Activated T-helper 1 cell treated with anti-CD3 and anti-CD28 coated beads, Interleukin-2, amount 50 U/mL, for 16 hours (primary cell): Measurements from ENCODE around the gene GSS.
"Not testable (repeated sequence)": the region's sequence is repeated elsewhere in the genome, so short reads cannot be mapped to it uniquely, and the experiment has no call there.

Source experiments
- DNase-seq, 2 donors: peaks; one replicate each; pipeline ENCODE4 v3.0.0-alpha.2; 2020; ENCODE audit warnings: low read depth in 1 of 2, low spot score in 1 of 2

GSS gene

DNA sequence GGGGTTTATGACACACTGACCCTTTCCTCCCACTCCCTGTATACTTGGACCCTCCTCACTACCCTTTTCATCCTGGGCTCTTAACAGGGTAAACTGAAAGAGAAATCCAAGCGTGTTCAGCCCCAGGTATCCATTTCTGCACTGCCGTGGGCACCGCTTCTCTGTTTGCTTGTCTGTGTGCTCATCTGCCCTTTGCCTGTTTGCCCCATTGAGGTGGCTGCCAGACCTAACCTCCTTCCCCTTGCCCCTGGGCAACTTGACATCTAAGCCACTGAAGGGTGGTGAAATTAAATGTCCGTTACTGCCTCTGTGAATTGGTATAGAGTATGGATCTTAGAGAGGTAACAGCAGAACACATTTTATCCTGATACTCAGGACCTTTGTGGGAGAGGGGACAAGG, 40.5 kb downstream of the GSS start:
- DNase-seq: no peak

DNA sequence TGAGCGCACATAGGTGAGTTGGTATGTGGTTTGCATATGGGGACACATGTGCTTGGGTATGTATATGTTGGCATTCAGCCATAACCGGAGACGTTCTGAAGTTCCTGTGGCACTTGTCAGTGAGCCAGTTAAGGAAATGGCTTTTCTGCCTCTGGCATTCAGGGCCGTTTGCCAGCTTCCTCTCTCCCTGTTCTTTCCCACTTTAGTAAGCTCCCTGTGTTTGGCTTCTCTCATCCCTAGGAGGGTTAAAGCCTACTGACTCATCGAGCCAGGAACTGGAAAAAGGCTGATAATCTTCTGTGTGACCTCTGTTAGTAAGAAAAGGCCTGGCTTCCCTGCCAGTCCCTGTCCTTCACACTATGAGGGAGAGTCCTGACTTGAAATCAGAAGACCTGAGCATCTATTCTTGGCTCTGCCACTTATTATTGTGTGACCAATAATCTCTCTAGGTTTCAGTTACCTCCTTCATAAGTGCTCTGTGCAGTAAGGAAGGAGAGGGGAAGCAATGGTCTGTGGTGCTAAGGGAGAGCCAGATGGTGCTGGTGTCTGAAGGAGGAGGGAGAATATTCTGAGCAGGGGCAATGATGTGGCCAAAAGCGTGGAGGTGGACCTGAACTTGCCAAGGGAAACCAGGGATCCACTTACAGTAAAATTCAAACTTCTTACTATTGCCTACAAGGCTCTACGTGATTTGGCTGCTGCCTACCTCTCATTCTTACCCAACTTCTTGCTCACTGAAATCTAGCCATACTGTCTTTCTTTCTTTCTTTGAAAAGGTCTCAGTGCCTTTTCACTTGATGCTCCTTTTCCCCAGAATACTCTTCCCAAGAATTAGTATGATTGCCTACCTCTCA, 47.8 kb downstream of the GSS start:
- DNase-seq: no peak

- no peak for DNase-seq
Observed at GRCh38 chr20:34904202-34904621, 51.4 kb downstream of the GSS start.

DNA sequence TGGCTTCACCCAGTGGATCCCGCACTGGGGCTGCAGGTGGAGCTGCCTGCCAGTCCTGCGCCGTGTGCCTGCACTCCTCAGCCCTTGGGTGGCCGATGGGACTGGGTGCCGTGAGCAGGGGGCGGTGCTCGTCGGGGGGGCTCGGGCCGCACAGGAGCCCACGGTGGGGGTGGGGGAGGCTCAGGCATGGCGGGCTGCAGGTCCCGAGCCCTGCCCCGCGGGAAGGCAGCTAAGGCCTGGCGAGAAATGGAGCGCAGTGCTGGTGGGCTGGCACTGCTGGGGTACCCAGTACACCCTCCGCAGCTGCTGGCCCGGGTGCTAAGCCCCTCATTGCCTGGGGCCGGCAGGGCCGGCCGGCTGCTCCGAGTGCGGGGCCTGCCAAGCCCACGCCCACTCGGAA, 56.9 kb downstream of the GSS start:
- not testable (repeated sequence) for DNase-seq

- DNase-seq: not testable (repeated sequence)
Observed at GRCh38 chr20:34898129-34898528, 57.5 kb downstream of the GSS start.

DNA sequence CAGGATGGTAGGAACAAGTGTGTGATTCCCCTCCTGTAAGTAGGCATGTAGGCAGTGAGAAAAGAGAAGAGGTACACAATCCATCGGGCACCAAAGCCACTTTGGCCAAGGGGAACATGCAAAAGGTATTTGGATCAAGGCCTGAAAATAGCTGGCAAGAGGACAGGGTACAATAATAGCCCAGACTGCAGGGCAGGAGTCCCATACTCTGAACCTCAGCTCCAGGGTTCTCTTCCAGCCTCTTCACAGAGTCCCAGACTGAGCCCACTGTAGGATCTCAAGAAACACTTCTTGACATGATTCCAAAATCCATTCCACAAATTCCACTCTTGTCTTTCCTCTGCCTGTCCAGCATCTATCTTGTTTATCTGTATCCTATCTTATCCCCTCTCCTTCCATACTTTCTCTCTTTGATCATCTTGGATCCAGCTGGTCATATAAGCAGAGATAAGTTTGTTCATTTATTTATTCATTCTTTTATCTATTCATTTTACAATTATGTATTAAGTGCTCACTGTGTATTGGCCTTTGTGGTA, 59.5 kb downstream of the GSS start:
- no peak for DNase-seq

- DNase-seq: no peak
Observed at GRCh38 chr20:34895465-34895864, 60.1 kb downstream of the GSS start.

GRCh38 chr20:34894723-34895122, 60.9 kb downstream of the GSS start:
- no peak for DNase-seq

- DNase-seq: no peak
Observed at GRCh38 chr20:34892671-34893070, 62.9 kb downstream of the GSS start.

- no peak for DNase-seq
Observed at GRCh38 chr20:34891166-34892062, 64.2 kb downstream of the GSS start.

- DNase-seq: no peak
Observed at GRCh38 chr20:34888468-34888867, 67.1 kb downstream of the GSS start.

DNA sequence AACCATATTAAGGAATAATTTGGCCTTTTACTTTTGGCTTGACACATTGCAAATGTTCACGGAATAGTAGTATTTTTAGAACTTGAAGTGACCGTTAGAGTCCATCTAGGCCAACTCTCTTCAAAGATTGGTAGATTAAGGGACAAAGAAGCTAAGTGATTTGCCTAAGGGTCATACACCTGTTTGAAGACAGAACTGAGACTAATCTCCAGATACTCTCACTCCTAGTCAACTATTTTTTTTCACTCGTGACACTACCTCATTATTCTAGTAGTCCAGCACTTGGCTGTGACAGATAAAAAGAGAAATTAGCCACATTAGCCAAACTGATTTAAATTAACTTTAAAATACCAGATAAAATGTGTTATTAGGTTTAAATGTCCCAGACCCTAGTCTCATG, 68.6 kb downstream of the GSS start:
- no peak for DNase-seq

- no peak for DNase-seq
Observed at GRCh38 chr20:34886122-34886521, 69.5 kb downstream of the GSS start.

- DNase-seq: no peak
Observed at GRCh38 chr20:34884260-34884659, 71.3 kb downstream of the GSS start.

DNA sequence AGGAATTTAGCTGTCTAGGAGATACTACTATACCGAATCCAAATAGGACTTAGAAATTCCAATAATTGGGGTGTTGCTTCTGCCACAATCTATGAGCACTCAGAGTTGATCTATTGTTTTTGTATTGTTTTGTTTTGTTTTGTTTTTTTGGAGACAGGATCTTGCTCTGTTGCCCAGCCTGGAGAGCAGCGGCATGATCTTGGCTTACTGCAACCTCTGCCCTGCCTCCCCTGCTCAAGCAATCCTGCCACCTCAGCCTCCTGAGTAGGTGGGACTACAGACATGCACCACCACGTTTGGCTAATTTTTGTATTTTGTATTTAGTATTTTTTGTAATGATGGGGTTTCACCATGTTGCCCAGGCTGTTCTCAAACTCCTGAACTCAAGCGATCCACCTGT, 71.8 kb downstream of the GSS start:
- DNase-seq: no peak

DNA sequence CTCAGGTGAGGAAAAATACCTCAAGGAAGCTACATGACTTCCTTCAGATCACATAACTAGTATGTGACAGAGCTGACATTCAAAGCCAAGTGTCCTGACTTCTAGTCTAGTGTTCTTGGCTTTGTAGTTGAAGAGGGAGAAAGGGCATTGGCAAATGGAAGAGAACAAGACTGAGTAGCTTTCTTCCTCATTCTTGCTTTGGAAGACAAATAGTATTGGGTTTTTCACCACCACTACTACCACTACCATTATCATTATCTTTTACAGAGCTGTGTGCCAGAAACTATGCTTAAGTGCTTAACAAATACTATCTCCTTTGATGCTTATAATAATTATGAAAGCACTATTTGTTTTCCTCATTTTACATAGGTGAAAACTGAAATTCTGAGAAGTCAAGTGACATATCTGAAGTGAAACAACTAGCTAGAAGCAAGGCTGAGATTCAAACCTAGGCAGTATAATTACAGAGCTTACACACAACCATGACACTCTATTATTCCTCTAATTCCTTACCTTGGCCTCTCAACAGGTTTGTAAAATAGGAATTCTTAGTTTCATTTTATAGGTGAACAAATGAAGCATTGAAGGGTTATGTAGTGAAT, 72.4 kb downstream of the GSS start:
- DNase-seq: no peak

GRCh38 chr20:34881689-34882088, 73.9 kb downstream of the GSS start:
- DNase-seq: no peak

- DNase-seq: not testable (repeated sequence)
Observed at GRCh38 chr20:34880971-34881370, 74.6 kb downstream of the GSS start.

DNA sequence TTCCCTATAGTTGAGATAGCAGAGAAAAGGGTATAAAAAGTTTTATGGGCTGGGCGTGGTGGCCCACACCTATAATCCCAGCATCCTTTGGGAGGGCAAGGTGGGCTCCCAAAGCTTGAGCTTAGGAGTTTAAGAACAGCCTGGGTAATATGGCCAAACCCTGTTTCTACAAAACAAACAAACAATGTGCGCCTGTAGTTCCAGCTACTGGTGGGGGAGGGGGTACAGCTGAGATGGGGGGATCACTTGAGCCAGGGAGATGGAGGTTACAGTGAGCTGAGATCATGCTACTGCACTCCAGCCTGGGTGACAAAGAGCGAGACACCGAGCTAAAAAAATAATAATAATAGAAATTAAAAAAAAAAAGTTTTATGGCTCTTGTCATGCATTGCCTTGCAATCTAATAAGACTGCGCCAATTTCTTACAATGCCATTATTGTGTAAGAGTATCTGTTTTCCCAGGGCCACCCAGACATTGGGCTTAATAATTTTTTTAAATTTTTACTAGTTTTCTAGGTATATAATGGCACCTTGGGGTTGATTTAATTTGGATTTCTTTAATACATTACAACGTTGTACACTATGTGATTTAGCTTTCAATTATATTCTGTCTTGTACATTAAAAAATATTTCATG, 75.3 kb downstream of the GSS start:
- no peak for DNase-seq
